ENCODE results near the gene PCDH9.

Gene PCDH9

GRCh38 chr13:66513728-66514127 lies 716.4 kb downstream of the PCDH9 start:
- no peaks in the 10 kb centered on the region for H3K36me3 ChIP-seq (ENCODE audit: control insufficient read depth, insufficient read depth, low read length)
- H3K4me3 ChIP-seq (replicated peaks; ENCODE audit: low read depth, low read length), result no peak overlapping the region
- no peak for DNase-seq (ENCODE audit: extremely low read depth, insufficient read length)
- no peak for TF ChIP-seq CTCF (IDR thresholded peaks at IDR 0.05; ENCODE audit: insufficient read depth, low read length, poor library complexity, severe bottlenecking)
- no peaks in the 10 kb centered on the region for H3K27me3 ChIP-seq (replicated peaks; ENCODE audit: control insufficient read depth, insufficient read depth, low read length)

- no peaks in the 10 kb centered on the region for H3K36me3 ChIP-seq (ENCODE audit: control insufficient read depth, insufficient read depth, low read length)
- DNase-seq (ENCODE audit: extremely low read depth, insufficient read length), result no peak
- no peaks in the 10 kb centered on the region for H3K27me3 ChIP-seq (replicated peaks; ENCODE audit: control insufficient read depth, insufficient read depth, low read length)
- H3K4me3 ChIP-seq (replicated peaks; ENCODE audit: low read depth, low read length), result no peak overlapping the region
- TF ChIP-seq CTCF (IDR thresholded peaks at IDR 0.05; ENCODE audit: insufficient read depth, low read length, poor library complexity, severe bottlenecking), result no peak
Observed at GRCh38 chr13:66509175-66509574, 721.0 kb downstream of the PCDH9 start.

- TF ChIP-seq CTCF (IDR thresholded peaks at IDR 0.05; ENCODE audit: insufficient read depth, low read length, poor library complexity, severe bottlenecking), result no peak
- H3K4me3 ChIP-seq (replicated peaks; ENCODE audit: low read depth, low read length), result no peak overlapping the region
- H3K36me3 ChIP-seq (ENCODE audit: control insufficient read depth, insufficient read depth, low read length), result no peaks in the 10 kb centered on the region
- DNase-seq (ENCODE audit: extremely low read depth, insufficient read length), result no peak
- H3K27me3 ChIP-seq (replicated peaks; ENCODE audit: control insufficient read depth, insufficient read depth, low read length), result no peaks in the 10 kb centered on the region
Observed at GRCh38 chr13:66508153-66508909, 721.8 kb downstream of the PCDH9 start.

- no peaks in the 10 kb centered on the region for H3K36me3 ChIP-seq (ENCODE audit: control insufficient read depth, insufficient read depth, low read length)
- no peaks in the 10 kb centered on the region for H3K27me3 ChIP-seq (replicated peaks; ENCODE audit: control insufficient read depth, insufficient read depth, low read length)
- no peak for DNase-seq (ENCODE audit: extremely low read depth, insufficient read length)
- no peak overlapping the region for H3K4me3 ChIP-seq (replicated peaks; ENCODE audit: low read depth, low read length)
- no peak for TF ChIP-seq CTCF (IDR thresholded peaks at IDR 0.05; ENCODE audit: insufficient read depth, low read length, poor library complexity, severe bottlenecking)
Observed at GRCh38 chr13:66506979-66507378, 723.2 kb downstream of the PCDH9 start.

GRCh38 chr13:66506051-66506777 lies 723.9 kb downstream of the PCDH9 start:
- no peaks in the 10 kb centered on the region for H3K27me3 ChIP-seq (replicated peaks; ENCODE audit: control insufficient read depth, insufficient read depth, low read length)
- H3K4me3 ChIP-seq (replicated peaks; ENCODE audit: low read depth, low read length), result no peak overlapping the region
- no peak for DNase-seq (ENCODE audit: extremely low read depth, insufficient read length)
- H3K36me3 ChIP-seq (ENCODE audit: control insufficient read depth, insufficient read depth, low read length), result no peaks in the 10 kb centered on the region
- TF ChIP-seq CTCF (IDR thresholded peaks at IDR 0.05; ENCODE audit: insufficient read depth, low read length, poor library complexity, severe bottlenecking), result no peak
